NCI-H187 treated with DMSO at 0.1 percent for 48 hours (cell line): ENCODE data around the gene ZNF202.

Source experiments
- DNase-seq: peaks from one replicate; lab custom pipeline; 2025; lab: John Stamatoyannopoulos, UW

ZNF202 gene

DNA sequence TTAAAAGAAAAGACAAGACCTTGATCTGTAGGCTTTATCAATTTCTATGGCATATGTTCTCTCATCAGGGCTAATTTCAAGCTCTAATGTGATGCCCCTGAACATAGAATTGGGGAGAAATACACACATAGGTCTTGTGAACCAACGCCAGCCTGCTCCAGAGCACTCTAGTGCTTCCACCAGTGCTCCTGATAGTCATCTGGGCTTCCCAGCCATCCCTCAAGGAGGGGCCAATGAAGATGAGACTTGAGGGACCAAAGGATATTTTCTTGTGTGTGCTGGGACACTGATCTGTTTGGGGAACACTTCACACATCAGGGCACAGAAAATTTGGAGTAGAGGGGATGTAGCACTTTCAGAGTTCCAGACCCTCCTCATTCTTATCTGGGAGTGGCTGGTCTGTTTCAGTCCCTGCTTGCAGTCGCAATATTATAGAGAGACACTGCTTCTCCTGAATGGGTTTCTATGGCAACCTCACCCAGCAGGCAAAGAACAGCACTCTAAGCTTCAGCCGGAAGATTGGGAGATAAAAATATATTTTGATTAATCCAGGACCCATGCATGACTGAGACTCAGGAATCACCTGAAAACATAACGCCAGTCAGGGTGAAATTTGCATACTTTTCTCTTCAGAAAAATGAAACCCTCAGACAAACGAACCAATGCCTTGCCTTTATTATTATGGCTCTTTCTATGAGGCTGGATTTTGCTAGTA lies 58.6 kb downstream of the ZNF202 start:
- DNase-seq: no peak

DNA sequence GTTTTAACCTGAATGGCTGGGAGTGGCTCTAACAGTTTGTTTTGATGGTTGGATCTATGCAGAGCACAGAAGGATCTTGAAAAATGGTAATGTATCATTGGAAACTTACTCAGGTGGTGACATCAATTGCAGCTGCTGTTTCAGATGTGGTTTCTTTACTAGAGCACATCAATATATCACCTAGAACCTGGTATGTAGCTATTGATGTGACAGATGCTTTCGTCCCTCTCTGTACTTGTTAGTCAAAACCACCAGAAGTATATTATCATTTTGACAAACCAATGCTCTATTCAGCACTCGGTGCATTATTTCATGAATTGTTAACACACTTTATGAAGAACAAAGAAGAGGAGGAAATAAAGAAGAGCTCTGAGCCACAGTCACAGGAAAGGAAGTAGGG lies 60.4 kb downstream of the ZNF202 start:
- DNase-seq: no peak

DNA sequence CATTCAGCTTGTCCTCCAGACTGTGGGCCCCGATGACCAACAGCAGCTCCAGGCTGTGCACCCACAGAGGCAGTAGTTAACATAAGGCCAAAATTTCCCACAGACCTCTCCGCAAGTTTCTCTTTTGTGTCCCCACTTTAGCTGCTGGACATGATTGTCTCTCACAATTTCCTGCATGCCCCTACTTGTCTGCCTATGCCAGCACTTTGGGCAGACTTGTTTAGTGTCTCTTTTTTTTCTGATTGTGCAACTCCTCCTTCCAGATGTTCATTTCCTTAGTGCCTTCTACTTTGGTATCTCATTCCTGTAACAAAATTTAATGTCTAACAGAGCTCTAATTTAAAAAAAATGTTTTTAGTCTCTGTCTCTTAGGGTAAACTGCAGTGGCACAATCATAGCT lies 63.2 kb downstream of the ZNF202 start:
- DNase-seq: no peak

DNA sequence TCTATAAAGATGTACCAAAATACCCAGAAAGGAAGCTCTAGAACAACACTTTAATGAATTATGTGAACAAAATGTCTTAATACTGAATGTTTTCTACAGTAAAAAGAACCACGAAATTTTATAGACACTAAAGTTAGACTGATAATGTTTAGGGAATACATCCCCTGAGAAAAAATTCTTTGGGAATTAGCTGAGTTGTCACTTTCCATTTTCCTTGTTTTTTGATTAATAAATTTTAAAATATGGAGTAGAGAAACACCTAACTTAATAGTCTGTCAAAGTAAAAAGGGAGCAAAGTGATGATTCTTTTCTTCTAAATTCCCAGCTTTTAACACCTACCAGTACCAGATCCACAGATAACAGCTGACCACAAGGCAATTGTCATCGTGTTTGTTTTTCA lies 64.0 kb downstream of the ZNF202 start:
- DNase-seq: no peak

DNA sequence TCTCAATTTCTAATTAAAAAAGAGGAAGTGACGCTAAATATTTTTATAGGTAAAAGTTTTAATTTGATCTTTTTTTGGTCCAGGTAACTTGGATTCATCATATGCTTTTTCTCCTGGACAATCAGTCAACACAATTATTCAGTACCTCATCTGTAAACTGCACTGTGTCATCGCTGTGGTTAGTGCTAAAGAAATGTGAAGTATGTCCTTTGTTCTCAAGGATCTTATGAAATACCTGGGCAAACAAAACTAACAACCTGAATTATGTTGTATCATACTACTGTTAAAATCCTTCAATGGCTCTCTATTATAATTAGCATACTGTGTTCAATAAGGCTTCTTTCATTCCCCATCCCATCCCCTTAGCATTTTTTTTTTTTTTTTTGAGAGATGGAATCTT lies 67.2 kb downstream of the ZNF202 start:
- no peak for DNase-seq
